ENCODE measurements around the gene LPAR3. TPM values are rescaled to one million over a fixed set of nuclear protein-coding genes. Genes with fewer than 3 reads are reported as not detected.
"Not testable (repeated sequence)": the region's sequence is repeated elsewhere in the genome, so short reads cannot be mapped to it uniquely, and the experiment has no call there.

The LPAR3 gene
- total RNA-seq, 4 donors from 2014 or later, result 13.0 to 19.0 (median 14.5) TPM

- intact Hi-C loops (cut with DNase I; ENCODE audit: low total_unique reads), result no loop called here
- no peak overlapping the region for H3K4me3 ChIP-seq (ENCODE audit: low read depth, poor library complexity, severe bottlenecking)
- TF ChIP-seq, protein P1, sequence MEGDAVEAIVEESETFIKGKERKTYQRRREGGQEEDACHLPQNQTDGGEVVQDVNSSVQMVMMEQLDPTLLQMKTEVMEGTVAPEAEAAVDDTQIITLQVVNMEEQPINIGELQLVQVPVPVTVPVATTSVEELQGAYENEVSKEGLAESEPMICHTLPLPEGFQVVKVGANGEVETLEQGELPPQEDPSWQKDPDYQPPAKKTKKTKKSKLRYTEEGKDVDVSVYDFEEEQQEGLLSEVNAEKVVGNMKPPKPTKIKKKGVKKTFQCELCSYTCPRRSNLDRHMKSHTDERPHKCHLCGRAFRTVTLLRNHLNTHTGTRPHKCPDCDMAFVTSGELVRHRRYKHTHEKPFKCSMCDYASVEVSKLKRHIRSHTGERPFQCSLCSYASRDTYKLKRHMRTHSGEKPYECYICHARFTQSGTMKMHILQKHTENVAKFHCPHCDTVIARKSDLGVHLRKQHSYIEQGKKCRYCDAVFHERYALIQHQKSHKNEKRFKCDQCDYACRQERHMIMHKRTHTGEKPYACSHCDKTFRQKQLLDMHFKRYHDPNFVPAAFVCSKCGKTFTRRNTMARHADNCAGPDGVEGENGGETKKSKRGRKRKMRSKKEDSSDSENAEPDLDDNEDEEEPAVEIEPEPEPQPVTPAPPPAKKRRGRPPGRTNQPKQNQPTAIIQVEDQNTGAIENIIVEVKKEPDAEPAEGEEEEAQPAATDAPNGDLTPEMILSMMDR (IDR thresholded peaks at IDR 0.05), result no peak
- TF ChIP-seq POLR2A (IDR thresholded peaks at IDR 0.05), result no peak
- 58 to 63% methylated on average over 3 of the region's 3 CpGs for WGBS, 2 donors
- DNase-seq (ENCODE audit: low spot score in 2 of 2), result no peak
Observed at GRCh38 chr1:84912726-84913554, 19.9 kb upstream of the LPAR3 start.

DNA sequence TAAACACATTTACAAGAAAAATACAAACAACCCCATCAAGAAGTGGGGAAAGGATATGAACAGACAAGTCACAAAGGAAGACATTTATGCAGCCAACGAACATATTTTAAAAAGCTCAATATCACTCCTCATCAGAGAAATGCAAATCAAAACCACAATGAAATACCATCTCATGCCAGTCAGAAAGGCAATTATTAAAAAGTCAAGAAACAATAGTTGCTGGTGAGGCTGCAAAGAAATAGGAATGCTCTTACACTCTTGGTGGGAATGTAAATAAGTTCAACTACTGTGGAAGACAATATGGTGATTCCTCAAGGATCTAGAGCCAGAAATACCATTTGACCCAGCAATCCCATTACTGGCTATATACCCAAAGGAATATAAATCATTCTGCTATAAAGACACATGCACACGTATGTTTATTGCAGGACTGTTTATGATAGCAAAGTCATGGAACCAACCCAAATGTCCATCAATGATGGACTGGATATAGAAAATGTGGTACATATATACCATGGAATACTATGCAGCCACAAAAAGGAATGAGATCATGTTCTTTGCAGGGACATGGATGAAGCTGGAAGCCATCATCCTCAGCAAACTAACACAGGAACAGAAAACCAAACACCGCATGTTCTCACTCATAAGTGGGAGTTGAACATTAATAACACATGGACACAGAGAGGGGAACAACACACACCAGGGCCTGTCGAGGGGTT is 15.9 kb upstream of the LPAR3 start:
- 74 to 75% methylated on average over 4 of the region's 4 CpGs for WGBS, 2 donors
- DNase-seq (ENCODE audit: low spot score in 2 of 2); intact Hi-C loops (cut with DNase I; ENCODE audit: low total_unique reads); H3K4me3 ChIP-seq (ENCODE audit: low read depth, poor library complexity, severe bottlenecking): not testable (repeated sequence)

- DNase-seq (ENCODE audit: low spot score in 2 of 2), result no peak
- TF ChIP-seq, protein P1 (IDR thresholded peaks at IDR 0.05), result no peak
- TF ChIP-seq POLR2A (IDR thresholded peaks at IDR 0.05), result no peak
- H3K4me3 ChIP-seq (ENCODE audit: low read depth, poor library complexity, severe bottlenecking), result no peak overlapping the region
- WGBS, 2 donors, result 51 to 68% methylated on average over 6 of the region's 6 CpGs
- intact Hi-C loops (cut with DNase I; ENCODE audit: low total_unique reads), result no loop called here
Observed at GRCh38 chr1:84907095-84907827, 14.3 kb upstream of the LPAR3 start.

GRCh38 chr1:84902727-84903126 is 9.7 kb upstream of the LPAR3 start:
- DNase-seq (ENCODE audit: low spot score in 2 of 2); H3K4me3 ChIP-seq (ENCODE audit: low read depth, poor library complexity, severe bottlenecking); intact Hi-C loops (cut with DNase I; ENCODE audit: low total_unique reads): not testable (repeated sequence)
- 73 to 88% methylated on average over 7 of the region's 7 CpGs for WGBS, 2 donors

GRCh38 chr1:84899969-84900368 is 7.0 kb upstream of the LPAR3 start:
- TF ChIP-seq, protein P1 (IDR thresholded peaks at IDR 0.05), result no peak
- no peak for TF ChIP-seq POLR2A (IDR thresholded peaks at IDR 0.05)
- intact Hi-C loops (cut with DNase I; ENCODE audit: low total_unique reads), result no loop called here
- WGBS, 2 donors, result 46 to 48% methylated on average over 1 of the region's 1 CpG

DNA sequence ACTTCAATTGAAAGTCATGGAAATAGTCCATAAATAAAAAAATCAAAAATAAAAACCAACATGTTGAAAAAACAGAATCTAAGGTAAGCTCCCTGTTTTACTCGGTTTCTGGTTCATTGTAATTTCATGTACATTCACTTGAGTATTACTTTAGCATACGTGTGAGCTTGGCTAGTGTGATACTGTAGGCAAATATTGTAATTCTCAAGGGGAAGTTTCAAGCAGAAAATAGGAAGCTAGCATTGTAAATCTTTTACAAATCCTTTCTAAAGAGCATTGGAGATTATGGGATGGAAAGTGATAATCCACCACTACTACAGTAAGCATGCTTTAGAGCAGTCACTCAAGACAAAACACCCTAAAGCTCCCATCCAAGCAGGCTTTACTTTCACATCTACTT is 3.3 kb upstream of the LPAR3 start:
- intact Hi-C loops (cut with DNase I; ENCODE audit: low total_unique reads), result no loop called here
- no peak overlapping the region for H3K4me3 ChIP-seq (ENCODE audit: low read depth, poor library complexity, severe bottlenecking)
- WGBS, 2 donors, result 79 to 80% methylated on average over 2 of the region's 2 CpGs
- no peak for DNase-seq (ENCODE audit: low spot score in 2 of 2)
- TF ChIP-seq, protein P1 (IDR thresholded peaks at IDR 0.05), result no peak
- TF ChIP-seq POLR2A (IDR thresholded peaks at IDR 0.05), result no peak

More at GRCh38 chr1:84899969-84900368, 7.0 kb upstream of the LPAR3 start:
- no peak overlapping the region for H3K4me3 ChIP-seq (ENCODE audit: low read depth, poor library complexity, severe bottlenecking)
- DNase-seq (ENCODE audit: low spot score in 2 of 2), result no peak
